ENCODE data around the gene RNF144B.
"Not testable (repeated sequence)": the region's sequence is repeated elsewhere in the genome, so short reads cannot be mapped to it uniquely, and the experiment has no call there.

RNF144B gene

DNA sequence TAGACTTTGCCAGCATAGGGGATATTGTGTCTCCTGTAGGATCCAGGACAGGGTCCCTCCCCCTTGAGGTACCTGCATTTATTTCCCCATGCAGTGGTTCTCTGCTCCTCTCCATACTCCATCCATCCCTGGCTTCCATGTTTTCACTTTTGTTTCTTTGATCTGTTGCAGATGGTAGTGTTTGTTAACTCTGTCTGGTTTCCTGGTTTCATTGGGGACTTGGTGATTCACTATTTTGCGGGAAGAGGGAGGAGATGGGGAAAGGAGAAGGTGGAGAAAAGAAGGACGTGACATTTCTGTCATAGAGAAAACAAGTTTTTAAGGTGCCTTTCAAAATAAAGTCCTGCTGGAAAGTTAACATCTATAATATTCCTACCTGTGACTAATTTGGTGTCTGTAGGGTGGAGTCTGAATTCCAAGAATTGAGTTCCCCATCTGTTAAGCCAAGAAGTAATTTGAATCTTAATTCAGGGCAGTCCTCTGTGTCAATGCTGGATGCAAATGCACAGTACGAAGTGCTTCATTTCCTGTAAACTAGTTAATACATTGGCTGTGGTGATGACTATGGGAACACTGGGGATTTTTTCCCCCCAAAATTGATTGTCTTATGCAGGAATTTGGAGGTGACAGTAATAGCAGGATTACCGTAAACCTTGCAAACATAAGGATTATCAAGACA is 6.9 kb upstream of the RNF144B start:
- FAIRE-seq = no peak

DNA sequence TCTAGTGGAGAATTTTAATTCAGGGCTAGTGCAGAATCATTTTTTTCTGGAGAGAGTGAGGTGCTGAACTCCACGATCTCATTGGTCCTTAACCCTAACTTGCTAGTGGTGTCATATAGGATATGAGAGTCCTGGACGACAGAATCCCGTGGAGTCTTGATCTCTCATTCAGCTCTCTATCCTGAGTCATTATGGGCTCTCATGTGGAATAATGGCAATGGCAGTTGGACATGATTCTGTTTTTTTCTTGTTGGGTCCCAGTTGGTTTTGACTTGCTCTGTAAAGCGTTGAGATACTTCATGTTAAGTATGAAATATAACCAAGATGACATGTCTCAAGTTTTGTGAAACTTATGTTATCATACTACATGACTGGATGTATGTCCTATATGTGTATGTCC is 6.3 kb upstream of the RNF144B start:
- FAIRE-seq = no peak

DNA sequence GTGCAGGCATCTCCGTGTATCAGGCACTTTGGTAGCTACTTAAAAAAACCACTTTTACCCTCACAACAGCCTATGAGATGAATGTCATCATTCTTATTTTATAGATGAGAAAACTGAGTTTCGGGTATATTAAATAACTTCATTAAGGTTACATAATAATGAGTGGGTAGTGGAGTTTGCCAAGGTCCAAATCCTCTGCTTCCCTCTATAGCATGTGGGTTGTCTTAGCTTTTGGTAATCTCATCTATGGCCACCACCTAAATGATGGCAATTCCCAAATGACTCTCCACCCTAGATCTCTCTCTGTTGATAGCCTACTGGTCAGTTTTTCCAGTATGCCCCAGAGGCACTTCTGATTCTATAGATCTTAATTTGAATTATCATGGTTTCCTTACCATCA is 3.7 kb upstream of the RNF144B start:
- FAIRE-seq = no peak

DNA sequence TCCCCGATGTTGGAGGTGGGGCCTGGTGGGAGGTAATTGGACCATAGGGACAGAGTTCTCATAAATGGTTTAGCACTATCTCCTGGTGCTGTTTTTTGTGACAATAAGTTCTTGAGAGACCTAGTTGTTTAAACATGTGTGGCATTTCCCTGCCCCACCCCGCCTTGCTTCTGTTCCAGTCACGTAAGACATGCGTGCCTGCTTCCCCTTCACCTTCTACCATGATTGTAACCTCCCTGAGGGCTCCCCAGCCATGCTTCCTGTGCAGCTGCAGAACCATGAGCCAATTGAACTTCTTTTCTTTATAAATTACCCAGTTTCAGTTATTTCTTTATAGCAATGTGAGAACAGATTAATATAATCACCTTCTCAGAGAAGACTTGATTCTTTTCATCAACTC is 2.5 kb upstream of the RNF144B start:
- no peak for FAIRE-seq

DNA sequence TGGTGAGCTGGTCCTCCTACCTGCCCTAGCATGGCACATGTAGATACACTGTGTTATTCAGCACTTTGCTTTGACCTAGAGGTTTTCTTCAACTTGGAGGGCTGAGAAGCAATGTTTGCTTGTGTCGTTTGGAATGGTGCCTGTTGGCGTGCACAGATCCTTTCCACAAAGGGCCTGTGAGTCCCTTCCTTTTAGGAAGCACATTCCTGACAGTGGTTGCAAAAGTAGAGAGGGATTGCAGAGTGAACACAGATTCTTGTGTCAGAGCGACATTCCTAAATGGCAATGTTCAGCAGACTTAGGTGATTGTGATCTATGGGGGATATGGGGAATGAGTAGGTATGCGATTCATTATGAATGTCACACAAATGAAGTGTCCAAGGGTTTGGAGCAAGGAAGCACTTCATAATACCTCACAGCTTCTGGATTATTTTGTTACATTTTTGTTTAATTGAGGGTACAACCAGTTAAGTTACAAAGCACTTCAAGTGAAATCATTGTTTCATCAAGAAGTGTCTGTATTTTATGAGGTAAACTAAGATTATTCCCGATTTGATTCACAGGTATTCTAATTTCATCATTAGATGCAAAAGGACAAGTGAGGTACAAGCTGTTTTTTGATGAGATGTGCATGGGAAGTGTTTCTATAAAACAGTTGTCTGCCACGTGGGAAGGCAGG is 713 bp upstream of the RNF144B start:
- FAIRE-seq = no peak

DNA sequence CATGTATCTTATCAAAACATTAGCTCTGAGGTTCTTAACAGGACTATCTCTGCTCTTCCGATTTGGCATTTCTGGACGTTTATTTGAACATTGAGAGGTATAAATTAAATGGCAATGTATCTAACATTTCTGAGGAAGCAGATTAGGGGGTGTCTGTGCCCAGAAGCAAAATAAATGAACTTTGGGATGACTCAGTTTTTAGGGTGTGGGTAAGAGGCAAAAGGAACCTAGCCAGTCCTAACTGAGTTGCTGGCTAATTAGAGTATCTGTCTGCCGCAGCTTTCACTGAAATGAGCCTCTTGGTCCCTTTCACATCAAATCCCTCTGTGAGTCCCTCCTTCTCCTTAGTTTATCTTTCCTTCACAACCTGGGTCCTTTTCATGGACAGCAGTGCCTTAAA is 1.1 kb downstream of the RNF144B start:
- no peak for FAIRE-seq

DNA sequence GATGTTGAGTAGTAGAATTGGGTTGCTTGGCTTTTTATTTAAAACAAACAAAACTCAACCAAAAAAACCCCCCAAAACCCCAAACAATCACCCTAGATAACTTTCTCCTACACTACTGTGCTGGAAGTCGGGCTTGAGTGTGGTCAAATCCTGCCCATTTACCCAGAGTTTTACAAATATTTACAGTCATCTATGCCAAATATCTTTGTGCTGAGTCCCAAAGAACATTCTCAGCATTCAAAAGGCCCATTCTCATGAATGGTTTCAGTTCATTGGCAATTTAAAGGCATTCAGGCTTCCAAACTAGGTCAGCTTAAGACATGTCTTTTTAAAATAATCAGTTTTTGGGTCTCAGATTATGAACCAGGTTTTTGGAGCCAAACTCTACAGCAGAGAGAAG is 1.8 kb downstream of the RNF144B start:
- no peak for FAIRE-seq

DNA sequence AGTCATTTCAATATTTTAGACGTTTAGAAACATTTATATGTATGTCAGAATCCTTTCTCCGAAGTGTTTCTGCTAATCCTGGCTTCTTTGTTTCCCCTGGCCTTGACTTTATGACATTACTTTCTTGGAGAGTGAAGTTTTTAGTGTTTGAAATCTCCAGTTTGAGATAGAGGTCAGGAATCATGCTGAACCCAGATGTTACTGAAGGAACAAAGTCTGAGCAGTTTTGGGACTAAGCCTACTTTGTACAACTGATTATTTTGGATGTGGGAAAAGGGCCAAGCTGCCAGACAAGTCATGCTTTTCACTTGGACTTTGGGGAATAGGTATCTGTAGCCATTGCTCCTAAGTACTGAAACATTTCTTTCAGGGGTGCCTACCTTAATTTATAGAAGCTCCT is 2.3 kb downstream of the RNF144B start:
- FAIRE-seq = no peak

DNA sequence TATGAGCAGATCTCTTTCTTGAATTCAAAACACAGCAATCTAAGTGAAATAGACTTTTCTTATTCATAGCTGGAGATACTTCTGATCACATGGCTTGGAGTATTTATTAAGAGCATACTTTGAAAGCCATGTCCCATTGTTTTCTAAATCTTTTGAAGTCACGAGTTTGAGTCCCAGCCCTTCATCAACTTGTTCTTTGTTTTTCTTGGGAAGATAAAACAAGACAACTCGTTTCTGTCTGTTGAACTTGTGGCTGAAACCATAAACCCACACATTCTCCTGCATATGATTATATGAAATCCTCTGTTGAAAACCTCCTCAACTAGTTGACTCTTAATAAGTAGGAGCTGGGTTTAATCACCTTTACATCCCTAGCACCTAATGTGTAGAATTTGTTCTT is 3.3 kb downstream of the RNF144B start:
- FAIRE-seq = no peak

DNA sequence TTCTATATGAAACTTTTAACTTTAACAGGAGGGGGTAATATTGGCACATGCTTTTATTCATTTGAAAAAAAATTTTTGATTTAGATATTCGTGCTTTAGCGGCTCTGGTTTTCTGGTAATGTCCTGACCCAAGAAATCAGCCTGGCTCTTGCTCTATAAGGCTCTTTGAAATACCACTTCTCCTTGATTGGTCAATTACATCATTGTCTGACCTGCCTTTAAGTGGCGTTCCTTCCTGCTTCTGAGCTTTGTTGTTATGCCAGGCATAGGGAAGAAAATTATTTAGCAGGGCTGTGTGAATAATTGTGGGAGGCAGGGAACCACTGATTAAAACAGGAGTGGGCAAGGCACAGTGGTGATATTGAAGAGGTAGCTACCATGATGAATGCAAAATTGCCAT is 3.9 kb downstream of the RNF144B start:
- FAIRE-seq = no peak

DNA sequence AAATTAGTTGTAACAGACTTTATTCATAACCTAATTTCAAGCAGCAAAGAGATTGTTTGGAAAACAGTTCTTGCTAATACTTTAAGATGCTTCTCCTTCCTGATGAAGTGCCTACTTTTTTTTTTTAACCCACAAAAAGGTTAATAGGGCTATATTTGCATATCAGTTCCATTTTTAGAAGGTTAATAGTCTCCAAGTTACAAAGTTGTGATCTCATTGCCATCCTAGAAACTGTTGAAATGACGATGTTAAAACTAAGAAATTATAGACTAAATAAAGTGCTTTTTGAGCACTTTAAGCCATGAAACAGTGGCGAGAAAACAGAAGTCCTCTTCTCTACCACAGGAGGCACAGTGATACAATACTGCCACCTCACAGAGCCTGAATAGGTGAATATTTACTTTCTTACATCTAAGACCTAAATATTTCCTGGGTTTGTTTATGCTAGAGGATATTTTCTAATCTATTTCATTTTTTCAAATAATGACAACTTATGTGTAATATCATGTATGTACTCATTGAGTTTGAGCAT is 5.3 kb downstream of the RNF144B start:
- no peak for FAIRE-seq

DNA sequence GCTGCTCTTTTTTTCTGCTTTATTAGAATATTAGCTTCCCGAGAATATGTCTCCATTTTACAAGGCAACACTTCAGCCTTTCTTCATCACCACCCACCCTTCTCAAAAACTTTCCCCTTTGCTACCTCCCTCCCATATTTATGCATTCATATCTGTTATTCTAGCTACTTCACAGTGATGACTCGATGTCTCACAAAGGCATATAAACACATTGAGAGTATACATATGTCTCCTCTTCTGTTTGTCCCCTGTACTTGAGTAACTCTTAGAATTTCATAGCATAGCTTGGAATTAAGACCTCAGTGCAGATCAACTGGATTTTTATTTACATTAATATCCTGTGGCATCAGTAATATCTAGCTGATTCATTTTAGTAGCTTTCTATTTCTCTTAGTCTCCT is 6.5 kb downstream of the RNF144B start:
- FAIRE-seq = no peak

DNA sequence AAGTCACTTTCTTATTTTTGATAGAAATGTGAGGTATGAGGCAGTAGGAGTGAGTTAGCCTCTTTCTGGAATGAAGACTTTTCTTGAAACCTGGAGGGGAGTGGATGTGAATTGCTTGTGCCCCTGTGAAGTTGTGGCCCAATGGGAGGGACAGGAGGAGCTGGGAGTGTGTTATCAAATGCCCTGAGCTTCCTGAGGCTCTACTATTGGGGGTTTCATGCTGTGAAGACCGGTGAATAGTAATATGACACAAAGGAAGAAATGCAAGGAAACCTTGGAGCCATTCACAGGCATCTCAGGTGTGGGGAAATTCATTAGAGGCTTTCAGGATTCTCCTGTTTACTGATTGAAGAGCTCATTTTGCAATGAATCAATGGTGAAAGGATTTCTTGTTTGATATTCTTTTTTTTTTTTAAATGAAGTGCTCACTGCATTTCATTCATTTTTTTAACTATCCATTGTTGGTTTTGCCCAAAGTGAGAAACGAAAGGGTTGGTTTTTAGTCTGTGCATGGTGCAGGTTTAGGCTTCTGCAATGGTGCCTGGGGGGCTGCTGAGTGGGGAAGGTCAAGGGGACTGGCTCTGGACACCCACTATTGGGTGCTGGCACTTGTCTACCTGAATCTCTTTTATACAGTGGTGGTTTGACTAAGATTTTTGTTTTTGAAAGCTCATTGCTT is 8.2 kb downstream of the RNF144B start:
- no peak for FAIRE-seq

DNA sequence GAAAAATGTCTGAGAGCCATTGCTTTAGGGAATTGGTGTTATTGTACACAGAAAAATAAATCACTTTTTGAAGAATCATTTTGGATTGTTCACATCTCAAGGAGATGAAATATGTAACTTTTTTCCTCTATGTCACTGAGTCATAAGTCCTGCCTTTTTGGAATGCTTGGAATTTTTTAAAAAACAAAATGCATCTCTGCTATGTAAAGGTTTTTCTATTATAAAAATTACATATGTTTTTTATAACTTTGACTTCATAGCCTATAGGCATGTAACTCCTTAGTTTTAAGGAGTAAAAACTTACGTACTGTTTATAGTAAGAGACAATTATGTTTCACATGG is 8.7 kb downstream of the RNF144B start:
- no peak for FAIRE-seq

DNA sequence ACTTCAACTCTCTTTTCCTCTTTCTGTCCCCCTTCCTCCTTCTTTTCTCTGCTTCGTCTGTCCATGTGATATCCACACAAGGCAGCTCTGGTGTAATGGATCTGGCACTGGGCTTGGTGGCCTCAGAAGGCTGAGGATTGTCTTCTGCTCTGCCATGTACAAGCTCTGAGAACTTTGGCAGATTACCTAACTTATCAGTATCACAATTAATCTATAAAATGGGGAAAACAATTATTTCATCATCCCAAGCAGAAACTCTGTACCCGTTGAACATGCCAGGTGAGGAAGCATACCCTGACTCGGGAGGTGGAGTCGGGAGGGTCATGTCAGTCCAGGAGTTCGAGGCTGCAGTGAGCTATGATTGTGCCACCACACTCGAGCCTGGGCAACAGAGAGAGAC is 10.6 kb downstream of the RNF144B start:
- FAIRE-seq = no peak

DNA sequence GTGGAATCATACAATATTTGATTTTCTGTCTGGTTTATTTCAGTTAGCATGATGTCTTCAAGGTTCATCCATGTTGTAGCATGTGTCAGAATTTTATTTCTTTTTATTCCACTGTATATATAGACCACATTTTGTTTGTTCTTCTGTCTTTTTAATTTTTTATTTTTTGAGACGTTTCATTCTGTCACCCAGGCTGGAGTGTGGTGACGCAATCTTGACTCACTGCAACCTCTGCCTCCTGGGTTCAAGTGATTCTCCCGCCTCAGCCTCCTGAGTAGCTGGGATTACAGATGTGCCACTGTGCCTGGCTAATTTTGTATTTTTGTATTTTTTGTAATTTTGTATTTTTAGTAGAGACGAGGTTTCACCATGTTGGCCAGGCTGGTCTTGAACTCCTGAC is 11.1 kb downstream of the RNF144B start:
- FAIRE-seq = not testable (repeated sequence)

DNA sequence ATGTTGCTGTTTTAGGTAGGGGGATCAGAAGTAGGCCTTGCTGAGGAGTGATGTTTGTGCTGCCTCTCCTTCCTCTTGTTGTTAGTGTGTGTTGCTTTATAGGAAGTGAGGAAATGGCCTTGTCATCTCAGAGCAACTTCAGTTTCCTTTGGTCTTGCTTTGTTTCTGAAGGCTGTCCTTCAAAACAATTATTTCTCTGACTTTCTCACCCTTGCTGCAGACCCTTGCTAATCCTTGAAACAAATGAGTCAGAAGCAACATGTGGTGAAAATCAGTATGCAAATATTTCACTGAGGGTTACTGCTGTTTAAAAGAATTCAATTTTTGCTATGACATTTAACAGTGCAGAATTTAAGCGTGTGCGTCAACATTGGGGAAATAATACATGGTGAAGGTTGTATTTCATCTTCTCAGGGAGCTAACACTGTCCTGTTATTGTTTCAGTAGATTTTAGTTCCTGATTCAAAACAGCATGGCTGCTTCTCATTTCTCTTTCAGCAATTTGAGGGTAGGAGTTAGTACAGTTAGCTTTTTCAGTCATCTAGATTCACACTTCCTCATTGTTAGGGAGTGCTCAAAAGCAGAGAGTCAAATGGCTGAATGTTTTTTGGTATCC is 13.8 kb downstream of the RNF144B start:
- FAIRE-seq = no peak

DNA sequence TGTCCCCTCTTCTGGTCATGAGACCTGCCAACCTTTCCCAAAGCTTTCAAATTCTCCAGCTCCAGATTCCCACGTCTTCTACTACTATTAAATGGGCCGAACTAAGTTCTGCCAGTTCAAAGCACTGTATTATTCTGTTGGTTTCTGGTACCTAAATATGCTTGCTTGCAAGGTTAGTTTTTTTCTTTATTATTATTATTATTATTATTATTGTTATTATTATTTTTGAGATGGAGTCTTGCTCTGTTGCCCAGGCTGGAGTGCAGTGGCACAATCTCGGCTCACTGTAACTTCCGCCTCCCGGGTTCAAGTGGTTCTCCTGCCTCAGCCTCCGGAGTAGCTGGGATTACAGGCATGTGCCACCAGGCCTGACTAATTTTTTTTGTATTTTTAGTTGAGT is 17.8 kb downstream of the RNF144B start:
- not testable (repeated sequence) for FAIRE-seq

DNA sequence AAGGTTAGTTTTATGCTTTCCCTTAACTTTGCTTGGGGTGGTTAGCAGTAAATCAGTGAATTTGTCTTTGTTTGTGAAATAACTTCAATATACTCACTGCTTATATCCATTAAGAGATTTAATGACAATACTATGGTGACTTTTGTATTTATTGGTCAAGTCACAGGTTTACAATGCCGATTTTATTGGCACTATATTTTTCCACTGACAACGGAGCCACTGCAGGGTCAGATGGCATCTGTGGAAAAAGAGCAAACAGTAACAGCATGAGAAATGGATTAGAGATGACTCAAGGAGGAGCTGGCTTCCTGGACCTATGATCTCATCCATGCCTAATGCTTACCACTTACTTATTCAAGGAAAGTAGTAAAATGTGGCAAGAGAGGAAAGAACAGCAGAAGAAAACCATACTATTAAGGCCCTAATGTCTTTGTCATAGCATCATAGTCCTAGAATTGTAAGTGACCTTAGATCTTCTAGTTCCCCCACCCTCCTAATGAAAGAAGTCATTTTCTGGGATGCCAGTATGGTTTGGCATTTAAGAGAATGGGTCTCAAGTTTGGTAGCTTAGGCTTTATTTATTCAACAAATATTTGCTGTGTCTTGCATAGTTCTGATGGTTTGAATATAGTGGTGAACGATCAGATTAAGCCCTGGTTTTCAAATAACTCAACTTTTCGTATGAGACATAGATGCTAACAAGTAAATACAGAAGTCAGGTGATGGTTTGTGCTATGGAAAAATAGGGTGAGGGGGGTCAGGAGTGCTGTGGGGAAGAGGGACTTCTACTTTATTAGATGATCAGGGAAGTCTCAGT is 18.5 kb downstream of the RNF144B start:
- FAIRE-seq = no peak

DNA sequence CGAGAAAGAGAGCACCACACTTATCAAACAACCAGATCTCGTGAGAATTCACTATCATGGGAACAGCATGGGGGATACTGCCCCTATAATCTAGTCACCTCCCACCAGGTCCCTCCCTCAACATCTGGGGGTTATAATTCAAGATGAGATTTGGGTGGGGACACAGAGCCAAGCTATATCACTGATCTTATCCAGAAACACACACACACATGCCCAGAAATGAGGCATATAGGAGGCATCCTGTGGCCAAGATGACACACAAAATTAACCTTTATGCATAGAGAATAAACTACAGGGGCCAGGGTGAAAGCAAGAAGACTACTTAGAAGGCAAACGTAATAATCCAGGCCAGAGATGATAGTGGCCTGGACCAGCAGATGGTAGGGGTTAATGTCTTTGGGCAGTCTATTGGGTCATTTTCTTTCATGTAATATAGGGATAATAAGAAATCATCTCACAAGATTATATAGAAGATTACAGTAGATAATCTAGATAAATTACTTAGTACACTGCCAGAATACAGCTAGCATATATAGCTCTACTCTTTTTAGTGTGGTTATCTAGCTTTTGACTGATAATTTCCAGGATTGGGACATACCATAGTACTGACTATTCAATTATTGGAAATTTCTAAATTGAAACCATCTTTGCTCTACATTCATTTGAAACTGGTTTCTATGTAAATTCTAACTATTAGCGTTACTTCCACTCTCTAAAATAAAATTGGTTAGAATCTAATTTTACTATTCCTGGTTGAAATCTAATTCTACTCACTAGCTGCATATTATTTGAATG is 20.0 kb downstream of the RNF144B start:
- FAIRE-seq = no peak

DNA sequence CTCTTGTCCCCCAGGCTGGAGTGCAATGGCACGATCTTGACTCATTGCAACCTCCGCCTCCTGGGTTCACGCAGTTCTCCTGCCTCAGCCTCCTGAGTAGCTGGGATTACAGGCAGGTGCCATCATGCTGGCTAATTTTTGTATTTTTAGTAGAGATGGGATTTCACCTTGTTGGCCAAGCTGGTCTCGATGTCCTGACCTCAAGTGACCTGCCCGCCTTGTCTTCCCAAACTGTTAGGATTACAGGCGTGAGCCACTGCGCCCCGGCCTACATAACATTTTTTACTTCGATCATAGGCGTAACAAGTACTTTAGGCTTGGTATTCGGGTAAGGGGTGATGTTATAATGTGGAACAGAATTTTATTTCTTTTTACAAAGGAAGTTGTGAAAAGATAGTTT is 22.5 kb downstream of the RNF144B start:
- FAIRE-seq = not testable (repeated sequence)

DNA sequence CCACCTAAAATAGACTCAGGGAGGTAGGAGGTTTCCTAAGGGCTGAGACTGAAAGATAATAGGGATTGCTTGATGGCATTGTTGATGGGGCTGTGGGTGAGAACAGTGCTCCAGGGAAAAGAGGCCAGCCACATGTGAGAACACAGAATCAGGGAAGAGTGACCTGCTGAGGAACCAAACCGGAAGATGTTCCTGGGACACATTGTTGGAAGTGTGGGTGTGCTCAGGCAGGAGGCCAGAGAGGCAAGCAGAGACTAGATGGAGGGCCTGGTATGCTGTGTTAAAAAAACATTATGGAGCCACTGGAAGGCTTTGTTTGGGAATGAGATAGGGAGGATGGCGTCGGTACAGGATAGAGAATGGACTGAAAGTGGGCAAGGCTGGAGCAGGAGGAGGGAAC is 23.3 kb downstream of the RNF144B start:
- FAIRE-seq = no peak
